GM19023 (cell line): ENCODE results near the gene KIRREL3.

ENCODE experiments used
- ATAC-seq: cut with Tn5 transposase; IDR thresholded peaks from one replicate; pipeline ENCODE4 v1.9.1; 2021; ENCODE audit warnings: mild to moderate bottlenecking, moderate library complexity; ENCODE audit not compliant: unreplicated experiment

Gene KIRREL3

GRCh38 chr11:126433244-126433846 lies 567.2 kb downstream of the KIRREL3 start:
- no peak for ATAC-seq

GRCh38 chr11:126432525-126432924 lies 568.0 kb downstream of the KIRREL3 start:
- ATAC-seq, result no peak

- no peak for ATAC-seq
These were observed 568.5 kb downstream of the KIRREL3 start for GRCh38 chr11:126432065-126432461.

- no peak for ATAC-seq
These were observed 569.0 kb downstream of the KIRREL3 start for GRCh38 chr11:126431401-126432064.

GRCh38 chr11:126430581-126431335 lies 569.8 kb downstream of the KIRREL3 start:
- ATAC-seq, result no peak

GRCh38 chr11:126426820-126427749 lies 573.5 kb downstream of the KIRREL3 start:
- no peak for ATAC-seq

GRCh38 chr11:126426106-126426505 lies 574.5 kb downstream of the KIRREL3 start:
- no peak for ATAC-seq

GRCh38 chr11:126424471-126425039 lies 576.0 kb downstream of the KIRREL3 start:
- ATAC-seq, result no peak

GRCh38 chr11:126423743-126424142 lies 576.8 kb downstream of the KIRREL3 start:
- ATAC-seq, result no peak

GRCh38 chr11:126423154-126423553 lies 577.4 kb downstream of the KIRREL3 start:
- ATAC-seq, result no peak

- no peak for ATAC-seq
These were observed 578.1 kb downstream of the KIRREL3 start for GRCh38 chr11:126422446-126422845.

- no peak for ATAC-seq
These were observed 579.3 kb downstream of the KIRREL3 start for GRCh38 chr11:126421271-126421671.

GRCh38 chr11:126420698-126421256 lies 579.8 kb downstream of the KIRREL3 start:
- ATAC-seq, result no peak

GRCh38 chr11:126419801-126420697 lies 580.5 kb downstream of the KIRREL3 start:
- ATAC-seq, result peak; percentile 50

- no peak for ATAC-seq
These were observed 581.7 kb downstream of the KIRREL3 start for GRCh38 chr11:126418887-126419286.

- ATAC-seq, result no peak
These were observed 583.3 kb downstream of the KIRREL3 start for GRCh38 chr11:126417091-126417862.

- ATAC-seq, result peak; percentile 88
These were observed 584.0 kb downstream of the KIRREL3 start for GRCh38 chr11:126416542-126417090.
